ENCODE data around the gene TCERG1L. TPM values are rescaled to one million over a fixed set of nuclear protein-coding genes. Genes with fewer than 3 reads are reported as not detected.

The TCERG1L gene
- total RNA-seq, 1 donor from 2014 or later: 2.7 TPM

DNA sequence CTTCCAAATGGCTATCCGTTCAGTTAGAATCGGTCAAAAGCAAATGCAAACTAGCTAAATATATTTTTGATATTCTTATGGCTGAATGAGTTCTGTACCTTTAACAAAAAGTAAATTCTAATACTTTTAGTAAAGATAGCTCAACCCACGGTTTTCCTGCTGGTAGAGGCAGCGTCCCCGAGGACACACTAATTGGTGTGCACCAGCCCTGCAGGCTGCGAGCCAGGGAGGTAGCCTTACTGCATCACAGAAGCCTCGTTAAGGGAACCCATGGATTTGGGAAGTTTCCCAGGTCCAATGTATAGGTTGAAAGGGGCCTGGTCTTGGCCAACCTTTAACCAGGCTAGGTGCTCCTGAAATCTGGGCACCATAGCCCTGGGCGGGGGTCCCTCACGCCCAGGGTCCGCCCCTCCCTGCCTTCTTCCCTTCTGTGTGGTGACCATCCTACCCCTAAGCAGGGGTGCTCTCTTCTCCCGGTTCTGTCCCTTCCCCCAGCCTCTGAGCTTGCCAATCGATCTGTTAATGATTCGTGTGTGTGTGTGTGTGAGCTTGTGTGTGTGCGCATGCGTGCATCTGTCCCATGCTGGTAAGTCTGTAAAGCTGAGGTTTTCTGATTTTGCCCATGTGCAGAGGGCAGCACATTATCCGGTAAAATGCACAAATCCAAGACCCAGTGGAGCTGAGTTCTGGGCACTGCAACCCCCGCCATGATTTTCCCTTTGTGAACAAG lies 191.7 kb downstream of the TCERG1L start:
- DNase-seq (ENCODE audit: extremely low spot score, unreplicated experiment): no peak
- peaks cover 3% of the 10 kb centered on the region for H3K27me3 Mint-ChIP-seq
- no peak for TF ChIP-seq CTCF (conservative IDR thresholded peaks at IDR 0.05)
- H3K9me3 Mint-ChIP-seq: no peaks in the 10 kb centered on the region
- no peaks in the 10 kb centered on the region for H3K4me1 Mint-ChIP-seq (ENCODE audit: unreplicated experiment)
- no peaks in the 10 kb centered on the region for H3K36me3 Mint-ChIP-seq
- H3K27ac Mint-ChIP-seq: no peak overlapping the region
- no peak overlapping the region for H3K4me3 Mint-ChIP-seq

DNA sequence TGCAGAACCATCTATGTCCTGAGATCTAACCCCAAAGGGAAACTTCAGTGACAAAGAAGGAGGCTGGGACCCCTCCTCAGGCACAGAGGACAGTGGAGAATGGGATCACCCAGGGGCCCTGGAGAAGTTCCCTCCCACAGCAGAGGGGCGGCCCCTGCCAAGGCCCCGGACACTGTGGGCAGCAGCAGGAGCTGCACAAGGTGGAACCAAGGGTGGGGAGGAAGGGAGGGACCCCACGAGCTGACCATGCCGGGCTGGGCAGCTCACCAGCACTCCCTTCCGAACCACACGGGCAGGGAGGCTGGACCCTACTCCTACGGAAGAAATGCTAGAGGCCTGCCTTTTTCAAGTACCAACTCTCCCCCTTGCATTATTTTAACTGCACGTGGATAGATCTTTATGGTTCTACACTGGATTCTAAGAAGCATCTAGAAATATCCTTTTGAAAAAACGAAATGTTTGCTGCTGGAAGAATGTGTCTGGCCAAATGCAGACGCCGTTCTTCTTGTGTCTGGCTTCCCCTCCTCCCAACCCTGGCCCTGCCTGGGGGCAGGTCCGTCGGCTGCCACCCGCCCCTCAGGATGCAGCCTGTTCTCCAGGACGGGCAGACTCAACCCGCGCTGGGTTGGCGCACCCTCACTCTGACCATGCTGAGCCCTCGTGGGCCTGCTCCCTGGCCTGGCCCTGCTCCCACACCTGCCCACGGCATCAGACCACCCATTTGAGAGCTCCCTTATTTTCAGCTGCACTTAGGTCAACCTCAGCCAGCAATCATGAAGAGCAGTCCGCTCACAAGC lies 193.9 kb downstream of the TCERG1L start:
- H3K9me3 Mint-ChIP-seq: no peaks in the 10 kb centered on the region
- no peak overlapping the region for H3K27ac Mint-ChIP-seq
- no peak for TF ChIP-seq CTCF (conservative IDR thresholded peaks at IDR 0.05)
- H3K4me1 Mint-ChIP-seq (ENCODE audit: unreplicated experiment): peaks cover 10% of the 10 kb centered on the region
- no peaks in the 10 kb centered on the region for H3K36me3 Mint-ChIP-seq
- no peak overlapping the region for H3K4me3 Mint-ChIP-seq
- no peak for DNase-seq (ENCODE audit: extremely low spot score, unreplicated experiment)
- H3K27me3 Mint-ChIP-seq: peaks cover 3% of the 10 kb centered on the region

DNA sequence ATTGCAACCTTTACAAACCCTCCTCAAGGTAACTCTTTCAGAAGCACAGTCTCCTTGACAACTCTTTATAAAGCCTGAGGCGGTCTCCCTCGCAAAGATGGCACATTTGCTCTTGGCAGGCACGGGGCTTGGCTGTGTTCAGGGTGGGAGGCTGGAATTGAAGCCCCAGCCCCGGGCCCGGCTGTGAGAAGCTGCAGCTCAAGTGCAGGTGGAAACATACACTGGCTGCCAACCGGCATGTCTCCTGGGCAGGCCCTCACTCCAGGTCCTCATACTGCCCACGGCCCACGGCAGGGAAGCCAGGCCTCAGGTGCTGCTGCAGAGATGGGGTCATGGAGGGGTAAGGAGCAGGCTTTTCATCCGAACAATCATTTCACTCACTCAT lies 194.5 kb downstream of the TCERG1L start:
- Mint-ChIP-seq H3K4me1 (ENCODE audit: unreplicated experiment) (peaks cover 10% of the 10 kb centered on the region), H3K27me3 (peaks cover 3% of the 10 kb centered on the region), H3K4me3 (no peak overlapping the region), H3K27ac (no peak overlapping the region), H3K9me3 (no peaks in the 10 kb centered on the region), H3K36me3 (no peaks in the 10 kb centered on the region)
- no peak for DNase-seq (ENCODE audit: extremely low spot score, unreplicated experiment)
- no peak for TF ChIP-seq CTCF (conservative IDR thresholded peaks at IDR 0.05)

DNA sequence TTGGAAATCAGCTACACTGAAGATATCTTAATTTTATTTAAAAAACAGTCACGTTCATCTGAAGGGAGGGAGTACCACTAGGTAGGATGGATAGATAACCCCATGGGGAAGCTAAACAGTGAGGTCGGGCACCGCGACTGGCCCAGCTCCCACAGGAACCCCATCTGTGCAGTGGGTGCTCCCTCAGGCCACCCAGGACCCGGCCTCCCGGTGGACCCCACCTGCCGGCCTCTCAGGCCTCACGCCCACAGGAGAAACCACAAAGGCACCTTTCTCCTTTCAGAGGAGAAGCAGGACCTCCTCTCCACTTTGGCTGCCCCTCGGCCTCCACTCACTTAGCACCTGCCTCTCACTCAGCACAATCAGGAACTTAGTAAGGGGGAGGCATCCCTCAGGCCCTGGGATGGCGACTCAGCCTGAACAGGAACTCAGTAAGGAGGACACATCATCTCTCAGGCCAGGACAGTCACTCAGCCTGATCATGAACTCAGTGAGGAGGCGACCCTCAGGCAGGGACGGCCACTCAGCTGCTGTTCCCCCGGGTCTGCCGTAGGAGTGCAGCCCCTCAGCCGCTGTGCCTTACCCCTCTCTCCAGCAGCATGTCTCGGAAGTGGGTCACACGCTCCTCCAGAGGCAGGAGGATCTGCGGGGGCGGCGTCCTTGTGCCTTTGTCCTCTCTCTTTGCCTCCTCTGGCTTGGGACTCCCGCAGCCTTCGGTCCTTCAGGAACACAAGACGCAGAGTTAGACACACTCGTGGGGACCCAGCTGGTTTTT lies 195.1 kb downstream of the TCERG1L start:
- no peak for TF ChIP-seq CTCF (conservative IDR thresholded peaks at IDR 0.05)
- H3K27ac Mint-ChIP-seq: no peak overlapping the region
- peaks cover 15% of the 10 kb centered on the region for H3K4me1 Mint-ChIP-seq (ENCODE audit: unreplicated experiment)
- DNase-seq (ENCODE audit: extremely low spot score, unreplicated experiment): no peak
- H3K27me3 Mint-ChIP-seq: peaks cover 3% of the 10 kb centered on the region
- H3K36me3 Mint-ChIP-seq: peaks cover 2% of the 10 kb centered on the region
- H3K9me3 Mint-ChIP-seq: no peaks in the 10 kb centered on the region
- no peak overlapping the region for H3K4me3 Mint-ChIP-seq

DNA sequence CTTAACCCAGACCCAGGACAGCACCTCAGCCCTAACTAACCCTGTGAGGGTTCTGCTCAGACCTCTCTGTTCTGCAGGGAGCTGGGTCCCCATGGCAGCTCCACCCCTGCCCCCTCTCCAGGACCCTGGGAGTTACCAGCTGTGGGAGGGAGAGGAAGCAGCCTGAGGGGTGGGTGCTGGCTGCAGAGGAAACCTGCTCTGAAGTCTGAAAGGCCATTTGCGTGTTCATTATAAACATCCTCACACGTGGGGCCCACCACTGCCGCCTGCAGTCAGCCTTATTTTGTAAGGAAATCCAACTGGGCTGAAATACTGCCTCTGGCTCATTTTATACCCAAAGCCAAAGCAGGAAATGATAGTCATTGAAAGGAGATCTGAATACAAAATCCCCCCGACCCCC lies 195.7 kb downstream of the TCERG1L start:
- H3K4me3 Mint-ChIP-seq: no peak overlapping the region
- H3K27ac Mint-ChIP-seq: no peak overlapping the region
- H3K9me3 Mint-ChIP-seq: no peaks in the 10 kb centered on the region
- peaks cover 18% of the 10 kb centered on the region for H3K4me1 Mint-ChIP-seq (ENCODE audit: unreplicated experiment)
- peaks cover 3% of the 10 kb centered on the region for H3K27me3 Mint-ChIP-seq
- H3K36me3 Mint-ChIP-seq: peaks cover 3% of the 10 kb centered on the region
- DNase-seq (ENCODE audit: extremely low spot score, unreplicated experiment): no peak
- TF ChIP-seq CTCF (conservative IDR thresholded peaks at IDR 0.05): no peak

Data from type B pancreatic cell (in vitro differentiated cells).